HG02852 (cell line): ENCODE results near the gene YJEFN3.

Source experiments
- ATAC-seq: cut with Tn5 transposase; IDR thresholded peaks from one replicate; pipeline ENCODE4 v1.9.1; 2021; ENCODE audit warnings: mild to moderate bottlenecking, moderate library complexity; ENCODE audit not compliant: unreplicated experiment

Gene YJEFN3

DNA sequence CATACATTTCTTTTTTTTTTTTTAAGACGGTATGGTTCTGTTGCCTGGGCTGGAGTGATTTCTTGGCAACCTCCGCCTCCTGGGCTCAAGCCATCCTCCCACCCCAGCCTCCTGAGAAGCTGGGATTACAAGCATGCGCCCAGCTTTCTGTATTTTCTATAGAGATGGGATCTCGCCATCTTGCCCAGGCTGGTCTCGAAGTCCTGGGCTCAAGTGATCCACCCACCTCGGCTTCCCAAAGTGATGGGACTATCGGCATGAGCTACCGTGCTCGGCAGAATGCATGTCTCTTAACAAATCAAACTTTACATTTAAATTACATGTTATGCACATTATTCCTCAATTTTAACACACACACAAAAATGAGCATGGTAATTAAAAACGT is 11.5 kb upstream of the YJEFN3 start:
- no peak for ATAC-seq

DNA sequence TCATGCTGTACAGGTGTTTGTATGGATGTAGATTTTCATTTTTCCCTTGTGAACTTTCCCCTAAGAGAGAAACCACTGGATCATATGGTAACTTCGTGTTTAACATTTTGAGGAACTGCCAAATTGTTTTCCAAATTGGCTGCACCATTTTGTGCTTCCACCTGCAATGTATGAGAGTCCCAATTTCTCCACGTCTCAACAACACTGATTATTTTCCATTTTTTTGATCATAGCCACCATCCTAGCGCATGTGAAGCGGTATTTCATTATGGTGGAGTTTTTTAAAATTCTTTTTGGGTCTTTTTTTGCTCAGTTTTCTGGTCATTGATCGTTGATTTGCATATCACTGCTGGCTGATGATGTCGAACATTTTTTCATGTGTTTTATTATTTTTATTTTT is 7.7 kb upstream of the YJEFN3 start:
- ATAC-seq: no peak

DNA sequence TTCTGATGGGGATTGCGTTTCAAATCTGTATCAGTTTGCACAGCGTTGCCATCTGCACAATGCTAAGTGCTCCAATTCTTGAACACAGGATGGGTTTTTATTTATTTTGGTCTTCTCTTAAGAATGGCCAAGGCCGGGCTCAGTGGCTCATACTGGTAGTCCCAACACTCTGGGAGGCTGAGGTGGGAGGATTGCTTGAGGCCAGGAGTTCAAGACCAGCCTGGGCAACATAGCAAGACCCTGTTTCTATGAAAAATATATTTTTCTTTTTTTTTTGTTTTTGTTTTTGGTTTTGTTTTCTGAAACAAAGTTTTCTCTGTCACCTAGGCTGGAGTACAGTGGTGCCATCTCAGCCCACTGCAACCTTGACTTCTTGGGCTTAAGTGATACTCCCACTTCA is 5.5 kb upstream of the YJEFN3 start:
- no peak for ATAC-seq

DNA sequence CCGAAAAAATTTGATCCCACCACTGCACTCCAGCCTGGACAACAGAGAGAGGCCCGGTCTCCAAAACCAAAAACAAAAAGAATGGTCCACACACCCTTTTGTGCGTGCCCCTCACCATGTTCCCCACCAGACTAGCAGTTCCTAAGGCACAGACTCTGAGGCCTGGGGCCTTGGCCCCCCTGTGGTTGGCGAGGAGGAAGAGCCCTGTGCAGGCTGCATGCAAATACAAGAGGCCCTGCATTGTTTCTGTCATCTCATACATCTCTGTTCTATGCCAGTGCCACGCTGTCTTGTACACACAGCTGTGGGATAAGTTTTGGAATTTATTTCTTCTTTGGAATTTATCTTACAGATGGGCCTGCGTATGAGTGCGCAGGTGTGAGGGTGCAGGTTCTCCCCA is 4.7 kb upstream of the YJEFN3 start:
- no peak for ATAC-seq

DNA sequence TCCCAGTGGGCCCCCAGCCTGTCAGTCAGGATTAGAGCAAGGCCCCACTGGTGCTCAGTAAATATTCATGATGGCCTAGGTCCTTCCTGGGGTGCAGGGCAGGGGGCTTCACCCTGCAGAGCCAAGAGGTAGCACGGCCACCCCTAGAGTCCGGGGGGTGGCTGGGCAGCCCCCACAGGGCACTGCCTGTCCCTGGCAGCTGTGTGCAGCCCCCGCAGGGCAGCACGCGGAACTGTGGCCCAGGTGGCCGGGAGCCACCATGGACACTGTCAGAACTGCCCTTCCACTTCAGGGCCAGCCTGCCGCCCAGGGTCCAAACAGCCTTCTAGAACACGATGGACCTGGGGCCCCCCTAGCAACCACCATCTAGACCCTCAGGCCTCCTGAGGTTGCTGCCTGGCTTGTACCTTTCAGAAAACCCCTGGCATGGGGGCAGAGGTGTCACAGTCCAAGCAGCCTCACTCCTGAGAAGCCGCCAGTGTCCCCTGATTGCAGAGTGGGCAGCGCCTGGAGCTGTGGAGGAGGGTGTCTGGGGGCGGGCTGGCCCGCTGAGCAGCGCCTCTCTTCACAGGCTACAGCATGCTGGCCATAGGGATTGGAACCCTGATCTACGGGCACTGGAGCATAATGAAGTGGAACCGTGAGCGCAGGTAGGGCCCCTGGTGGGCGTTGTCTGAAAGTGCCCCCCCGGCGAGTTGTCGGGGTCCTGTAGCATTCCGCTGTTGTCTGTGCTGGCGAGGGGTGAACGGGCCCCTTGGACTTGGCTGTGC is 2.9 kb upstream of the YJEFN3 start:
- ATAC-seq: no peak

DNA sequence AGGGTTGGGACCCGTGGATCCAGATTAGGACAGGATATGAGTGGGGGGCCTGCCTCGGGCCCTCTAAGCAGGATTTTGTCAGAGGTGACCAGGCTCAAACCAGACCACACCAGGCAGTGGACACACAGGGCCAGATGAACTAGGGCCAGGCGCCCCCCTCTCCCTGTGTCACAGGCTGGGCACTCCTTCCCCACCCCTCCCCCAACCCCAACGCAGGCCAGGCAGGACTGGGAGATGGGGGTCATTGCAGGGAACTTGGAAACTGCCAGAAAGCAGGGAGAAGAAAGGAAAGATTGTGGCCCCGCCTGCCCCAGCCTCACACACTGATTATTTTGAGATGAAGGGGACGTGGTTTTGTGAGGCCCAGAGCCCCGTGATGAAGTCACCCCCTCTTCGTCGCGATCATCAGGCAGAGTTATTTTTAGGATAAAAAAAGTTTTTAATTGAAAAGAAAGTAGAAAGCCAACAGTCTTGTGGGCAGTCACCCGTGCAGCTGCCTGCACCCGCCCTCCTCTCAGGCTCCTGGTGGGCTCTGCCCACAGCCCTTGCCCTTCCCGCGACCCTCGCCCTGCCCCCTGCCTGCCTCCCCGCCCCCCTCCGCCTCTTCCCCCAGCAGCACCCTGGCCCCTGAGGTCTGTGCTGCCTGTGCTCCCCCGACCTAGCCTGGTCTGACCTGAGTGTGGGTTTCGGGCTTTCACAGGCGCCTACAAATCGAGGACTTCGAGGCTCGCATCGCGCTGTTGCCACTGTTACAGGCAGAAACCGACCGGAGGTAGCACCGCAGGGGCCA is 1.9 kb upstream of the YJEFN3 start:
- ATAC-seq: no peak

DNA sequence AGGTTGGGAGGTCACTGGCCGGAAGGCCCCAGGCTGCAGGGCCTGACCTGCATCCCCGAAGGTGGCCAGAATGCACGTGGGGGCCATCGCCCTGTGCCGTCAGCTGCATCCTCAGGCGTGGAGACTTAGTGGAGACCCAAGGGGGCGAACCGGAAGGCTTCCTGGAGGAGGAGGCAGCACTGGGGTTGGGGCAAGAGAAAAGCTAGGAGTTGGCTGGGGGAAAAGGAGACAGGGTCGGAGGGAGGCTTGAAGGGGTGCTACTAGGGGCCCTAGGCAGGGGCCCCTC is 1.4 kb upstream of the YJEFN3 start:
- no peak for ATAC-seq

DNA sequence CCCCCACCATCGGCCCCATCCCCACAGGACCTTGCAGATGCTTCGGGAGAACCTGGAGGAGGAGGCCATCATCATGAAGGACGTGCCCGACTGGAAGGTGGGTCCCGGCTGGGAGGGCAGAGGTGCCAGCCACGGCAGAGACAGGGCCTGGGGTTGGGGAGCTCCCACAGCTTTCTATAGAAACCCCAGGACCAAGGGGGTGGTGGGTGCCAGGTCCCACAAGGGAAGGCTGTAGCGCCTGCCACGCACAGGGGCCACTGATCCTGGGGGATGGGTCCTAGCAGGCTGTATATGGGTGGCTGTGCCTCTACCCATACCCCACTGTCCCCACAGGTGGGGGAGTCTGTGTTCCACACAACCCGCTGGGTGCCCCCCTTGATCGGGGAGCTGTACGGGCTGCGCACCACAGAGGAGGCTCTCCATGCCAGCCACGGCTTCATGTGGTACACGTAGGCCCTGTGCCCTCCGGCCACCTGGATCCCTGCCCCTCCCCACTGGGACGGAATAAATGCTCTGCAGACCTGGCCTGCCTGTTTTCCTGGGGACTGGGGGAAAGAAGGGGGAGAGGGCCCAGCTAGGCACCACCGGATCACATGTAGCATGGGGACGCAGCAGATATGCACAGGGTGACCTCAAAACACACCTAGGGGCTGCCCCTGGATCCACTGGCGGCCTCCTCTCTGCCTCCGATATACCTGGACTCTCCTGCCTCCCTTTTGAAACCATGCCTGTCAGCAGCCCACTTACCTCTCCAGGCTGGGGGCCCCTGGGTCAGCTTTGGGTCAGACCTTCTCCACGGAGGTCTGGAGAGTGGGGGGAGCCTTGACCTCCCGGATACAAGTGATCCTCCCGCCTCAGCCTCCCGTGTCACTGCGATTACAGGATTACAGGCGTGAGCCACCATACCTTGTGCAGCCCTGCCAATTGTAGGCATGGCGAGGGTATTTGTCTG is 761 bp upstream of the YJEFN3 start:
- ATAC-seq: no peak

DNA sequence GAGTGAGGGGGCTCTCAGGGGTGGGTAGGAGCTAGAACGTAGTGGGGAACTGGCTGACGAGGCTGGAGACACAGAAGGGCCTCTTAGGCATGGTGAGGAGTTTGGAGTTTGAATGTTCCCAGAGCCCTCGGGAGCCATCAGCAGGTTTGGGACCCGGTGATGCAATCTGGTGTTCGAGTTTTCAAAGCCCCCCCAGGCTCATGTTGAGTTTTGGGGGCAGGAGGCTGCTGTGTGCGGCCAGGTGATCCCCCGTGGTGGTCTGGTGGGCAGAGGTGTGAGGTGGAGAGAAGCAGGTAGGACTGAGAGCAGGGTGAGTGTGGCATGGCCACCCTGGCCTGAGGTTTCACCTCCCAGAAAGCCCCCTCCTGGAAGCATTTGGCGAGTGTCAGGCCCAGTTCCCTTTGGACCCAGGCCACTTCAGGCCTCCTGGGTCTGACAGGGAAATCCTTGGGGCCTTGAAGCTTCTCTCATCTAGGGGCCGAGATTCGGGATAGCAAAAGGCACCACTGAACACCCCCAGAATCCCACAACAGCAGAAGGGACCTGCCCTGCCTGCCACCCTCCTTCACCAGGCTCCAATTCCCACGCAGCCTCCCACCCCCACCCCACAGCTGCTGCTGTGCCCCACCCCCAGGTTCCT is 1.2 kb downstream of the YJEFN3 start:
- no peak for ATAC-seq

DNA sequence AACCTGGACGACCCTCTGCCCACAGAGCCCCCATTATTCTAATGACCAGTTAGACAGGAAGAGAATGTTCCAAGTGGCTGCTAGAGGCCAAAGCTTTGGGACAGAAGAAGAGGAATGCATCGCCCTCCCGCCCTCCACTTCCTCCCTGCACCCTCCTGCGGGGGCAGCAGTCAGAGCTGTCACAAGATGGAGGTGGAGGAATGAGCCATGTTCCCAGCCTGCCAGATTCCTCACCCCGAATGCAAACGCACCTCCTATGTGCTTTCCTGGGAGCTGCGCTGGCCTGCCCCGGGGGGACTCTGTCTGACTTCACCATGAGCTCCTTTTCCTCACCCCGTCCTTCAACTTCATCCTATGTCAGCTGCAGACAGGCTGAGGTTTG is 1.7 kb downstream of the YJEFN3 start:
- ATAC-seq: no peak

DNA sequence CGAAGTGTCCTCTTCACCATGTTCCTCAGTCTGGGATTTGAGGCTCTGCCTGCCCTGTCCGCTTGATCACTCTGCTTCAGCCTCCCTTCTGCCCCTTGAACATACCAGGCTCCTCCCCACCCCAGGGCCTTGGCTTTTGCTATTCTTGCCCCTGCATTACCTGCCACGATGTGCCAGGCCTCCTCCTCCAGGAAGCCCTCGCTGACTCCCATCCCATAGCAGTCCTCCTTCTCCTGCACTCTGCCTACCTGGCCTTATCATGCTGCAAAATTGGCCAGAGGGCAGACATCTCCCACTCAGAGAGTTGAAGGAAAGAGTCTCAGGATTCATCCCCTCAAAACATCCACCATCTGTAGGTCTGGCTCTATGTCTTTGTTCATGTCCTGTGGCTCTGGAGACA is 2.2 kb downstream of the YJEFN3 start:
- ATAC-seq: no peak

DNA sequence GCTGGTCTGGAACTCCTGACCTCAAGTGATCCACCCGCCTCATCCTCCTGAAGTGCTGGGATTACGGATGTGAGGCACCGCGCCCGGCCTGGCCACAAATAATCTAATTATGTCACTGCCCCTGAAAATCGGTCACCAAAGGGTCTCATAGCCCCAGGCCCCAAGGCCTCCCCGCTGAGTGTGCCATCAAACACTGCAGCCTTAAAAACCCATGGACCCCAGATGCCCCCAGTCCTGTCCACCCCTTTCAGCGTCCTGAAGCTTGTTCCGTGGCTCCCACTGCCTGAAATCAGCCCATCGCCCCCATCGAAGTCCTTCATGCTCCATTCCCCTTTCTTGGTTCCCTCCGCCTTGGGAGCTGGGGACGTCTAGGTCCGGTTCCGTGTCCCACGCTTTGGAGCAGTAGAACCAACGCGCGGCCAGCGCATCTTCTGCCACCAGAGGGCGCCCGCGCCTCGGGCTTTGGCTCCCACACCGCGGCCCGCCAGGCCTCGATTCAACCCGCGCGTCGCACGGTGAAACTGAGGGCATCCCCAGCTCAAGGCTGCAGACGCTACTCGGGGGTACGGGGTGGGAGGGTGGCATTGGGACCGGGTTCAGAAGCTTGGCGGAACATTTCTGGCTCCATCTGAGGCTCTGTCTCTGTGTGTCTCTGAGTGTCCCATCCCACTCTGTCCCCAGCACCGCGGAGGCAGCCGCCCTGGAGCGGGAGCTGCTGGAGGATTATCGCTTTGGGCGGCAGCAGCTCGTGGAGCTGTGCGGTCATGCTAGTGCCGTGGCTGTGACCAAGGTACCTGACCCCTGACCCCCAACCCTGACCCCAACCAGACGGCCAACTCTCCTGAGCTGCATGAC is 3.5 kb downstream of the YJEFN3 start:
- no peak for ATAC-seq

DNA sequence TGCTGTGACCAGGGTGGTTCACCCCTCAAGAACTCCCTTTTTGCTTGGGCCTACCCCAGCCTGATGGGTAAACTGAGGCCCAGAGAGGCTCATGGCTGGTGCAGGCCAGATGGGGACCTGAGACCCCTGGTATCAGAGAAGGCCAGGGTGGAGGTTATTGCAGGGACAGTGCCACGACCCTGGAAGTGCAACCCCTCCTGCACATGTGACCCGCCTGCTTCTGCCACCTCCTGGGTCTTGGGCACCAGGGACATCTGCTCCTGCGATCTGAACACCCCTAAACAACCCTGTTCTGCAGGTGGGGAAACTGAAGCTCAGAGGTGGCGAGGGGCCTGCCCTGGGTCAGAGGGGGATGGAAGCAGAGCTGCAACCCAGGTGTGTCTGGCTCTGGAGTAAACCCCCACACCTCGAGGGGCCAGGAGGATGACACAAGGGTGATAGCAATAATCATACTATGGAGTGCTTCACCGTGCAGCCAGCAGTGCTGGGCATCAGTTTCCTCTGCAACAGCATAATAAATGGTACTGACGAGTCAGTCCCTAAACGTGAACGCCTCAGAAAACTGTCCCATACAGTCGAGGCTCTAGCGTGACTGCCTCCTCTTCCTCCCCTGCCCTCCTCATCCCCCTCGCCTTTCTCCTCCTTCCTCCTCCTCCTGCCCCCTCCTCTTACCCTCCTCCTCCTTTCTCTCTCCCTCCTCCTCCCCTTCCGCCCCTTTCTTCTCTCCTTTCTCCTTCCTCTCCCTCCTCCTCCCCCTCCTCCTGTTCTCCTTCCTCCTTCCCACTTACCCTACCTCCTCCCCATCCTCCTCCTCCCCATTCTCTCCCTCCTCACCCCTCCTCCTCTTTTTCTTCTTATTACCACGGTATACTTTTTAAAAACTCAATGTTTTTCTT is 4.3 kb downstream of the YJEFN3 start:
- no peak for ATAC-seq

DNA sequence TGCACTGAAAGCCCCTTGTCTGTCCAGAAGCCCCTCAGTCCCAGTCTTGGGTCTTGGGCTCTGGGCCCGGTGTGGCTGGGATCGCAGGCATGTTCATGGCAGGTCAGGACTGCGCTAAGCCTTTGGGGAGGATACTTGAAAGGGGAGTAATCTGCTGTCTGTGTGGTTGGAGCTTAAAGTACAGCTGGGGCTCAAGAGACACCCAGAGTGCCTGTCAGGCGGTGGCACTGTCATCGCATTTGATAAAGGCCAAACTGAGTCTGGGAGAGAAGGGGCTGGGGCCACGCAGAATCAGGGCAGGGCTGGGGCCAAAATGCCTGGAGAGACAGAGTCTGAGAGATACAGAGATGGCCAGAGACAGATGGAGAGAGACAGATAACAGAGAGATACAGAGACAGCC is 5.1 kb downstream of the YJEFN3 start:
- no peak for ATAC-seq

DNA sequence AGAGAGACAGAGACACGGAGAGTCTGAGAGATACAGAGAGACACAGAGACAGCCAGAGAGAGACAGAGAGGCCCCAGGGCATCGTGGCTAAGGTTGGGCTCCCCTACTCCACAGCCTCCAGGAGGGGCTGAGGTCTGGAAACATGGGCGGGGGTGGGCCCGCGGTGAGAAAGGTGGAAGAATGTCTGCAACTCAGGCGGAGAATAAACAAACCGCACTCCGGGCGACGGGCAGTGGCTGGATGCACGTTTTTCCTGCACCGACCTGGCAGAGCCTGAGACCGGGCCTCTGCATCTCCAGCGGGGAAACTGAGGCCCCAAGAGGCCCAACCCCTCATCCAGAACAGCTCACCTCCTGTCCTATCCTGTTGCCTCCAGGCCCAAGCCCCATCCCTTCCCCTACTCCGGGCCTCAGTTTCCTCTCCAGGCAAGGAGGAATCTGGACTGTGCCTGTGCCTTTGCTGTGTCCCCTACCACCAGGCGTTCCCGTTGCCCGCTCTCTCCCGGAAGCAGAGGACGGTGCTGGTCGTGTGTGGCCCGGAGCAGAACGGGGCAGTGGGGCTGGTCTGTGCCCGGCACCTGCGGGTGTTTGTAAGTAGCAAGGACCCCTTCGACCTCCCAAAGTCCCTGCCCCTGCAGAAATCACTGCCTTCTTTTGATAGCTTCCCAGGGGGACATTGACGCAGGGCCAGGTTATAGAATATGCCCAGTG is 6.0 kb downstream of the YJEFN3 start:
- ATAC-seq: no peak

DNA sequence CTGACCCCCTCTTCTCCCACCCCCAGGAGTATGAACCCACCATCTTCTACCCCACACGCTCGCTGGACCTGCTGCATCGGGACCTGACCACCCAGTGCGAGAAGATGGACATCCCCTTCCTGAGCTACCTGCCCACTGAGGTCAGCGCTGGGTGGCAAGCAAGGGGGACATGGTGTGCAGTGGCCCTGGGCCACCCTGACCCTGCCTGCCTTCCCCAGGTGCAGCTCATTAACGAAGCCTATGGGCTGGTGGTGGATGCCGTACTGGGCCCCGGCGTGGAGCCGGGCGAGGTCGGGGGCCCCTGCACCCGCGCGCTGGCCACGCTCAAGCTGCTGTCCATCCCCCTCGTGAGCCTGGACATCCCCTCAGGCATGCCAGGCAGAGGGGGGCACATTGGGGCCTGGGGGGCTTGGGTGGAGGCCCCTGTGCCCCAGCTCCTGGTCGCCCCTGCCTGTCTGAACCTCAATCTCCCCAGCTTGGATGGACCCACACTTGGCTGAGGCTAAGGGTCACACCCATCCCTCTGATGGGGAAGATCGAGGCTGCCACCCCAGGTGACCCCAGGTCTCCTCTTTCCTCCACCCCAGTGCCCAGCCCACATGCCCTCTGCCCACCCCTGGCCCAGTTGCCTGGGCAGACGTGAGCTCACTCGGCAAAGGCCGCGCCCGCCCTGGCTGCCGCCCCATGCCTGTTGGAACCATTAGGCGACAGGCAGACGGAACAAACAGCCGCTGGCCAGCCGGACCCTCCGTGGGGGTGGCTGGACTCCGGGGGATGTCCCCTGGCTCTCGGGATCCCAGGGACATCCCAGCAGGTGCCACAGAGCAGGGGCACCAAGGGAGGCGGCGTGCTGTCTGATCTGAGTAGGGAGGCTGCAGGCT is 6.8 kb downstream of the YJEFN3 start:
- no peak for ATAC-seq
